Loucy (cell line): Measurements from ENCODE around the gene PIP5K1C.

Experiments
- CTCF ChIP-seq: fragments of 200-600 bp; sonication (generic); conservative IDR thresholded peaks from 2 replicates; pipeline ENCODE4 v1.5.1; 2014; ENCODE audit warnings: mild to moderate bottlenecking, antibody characterized with exemption, low read length
- EZH2phosphoT487 ChIP-seq: fragments of 200-600 bp; IDR thresholded peaks from 2 replicates; pipeline ENCODE4 v1.6.1; 2018; ENCODE audit warnings: antibody characterized with exemption, mild to moderate bottlenecking, moderate library complexity, borderline replicate concordance

GRCh38 chr19:3653865-3654513, 46.3 kb downstream of the PIP5K1C start:
- TF ChIP-seq CTCF (peak; percentile 51), EZH2phosphoT487 (no peak)
